HT-29 (cell line): Measurements from ENCODE around the gene COG4. TPM values are rescaled to one million over a fixed set of nuclear protein-coding genes. Genes with fewer than 3 reads are reported as not detected.

ENCODE experiments used
- DNase-seq: peaks from one replicate; pipeline ENCODE4 v3.0.0-alpha.2; 2015; ENCODE audit warnings: low spot score
- total RNA-seq: library from RNA; depleted of rRNA; stranded (reverse); fragments of >200 nt; shearing (Covaris generic); gene quantifications from 2 replicates; pipeline ENCODE4 v1.2.3, GENCODE V29; 2014

Gene COG4
- total RNA-seq, 1 experiment from 2014 or later = 76.6 TPM

DNA sequence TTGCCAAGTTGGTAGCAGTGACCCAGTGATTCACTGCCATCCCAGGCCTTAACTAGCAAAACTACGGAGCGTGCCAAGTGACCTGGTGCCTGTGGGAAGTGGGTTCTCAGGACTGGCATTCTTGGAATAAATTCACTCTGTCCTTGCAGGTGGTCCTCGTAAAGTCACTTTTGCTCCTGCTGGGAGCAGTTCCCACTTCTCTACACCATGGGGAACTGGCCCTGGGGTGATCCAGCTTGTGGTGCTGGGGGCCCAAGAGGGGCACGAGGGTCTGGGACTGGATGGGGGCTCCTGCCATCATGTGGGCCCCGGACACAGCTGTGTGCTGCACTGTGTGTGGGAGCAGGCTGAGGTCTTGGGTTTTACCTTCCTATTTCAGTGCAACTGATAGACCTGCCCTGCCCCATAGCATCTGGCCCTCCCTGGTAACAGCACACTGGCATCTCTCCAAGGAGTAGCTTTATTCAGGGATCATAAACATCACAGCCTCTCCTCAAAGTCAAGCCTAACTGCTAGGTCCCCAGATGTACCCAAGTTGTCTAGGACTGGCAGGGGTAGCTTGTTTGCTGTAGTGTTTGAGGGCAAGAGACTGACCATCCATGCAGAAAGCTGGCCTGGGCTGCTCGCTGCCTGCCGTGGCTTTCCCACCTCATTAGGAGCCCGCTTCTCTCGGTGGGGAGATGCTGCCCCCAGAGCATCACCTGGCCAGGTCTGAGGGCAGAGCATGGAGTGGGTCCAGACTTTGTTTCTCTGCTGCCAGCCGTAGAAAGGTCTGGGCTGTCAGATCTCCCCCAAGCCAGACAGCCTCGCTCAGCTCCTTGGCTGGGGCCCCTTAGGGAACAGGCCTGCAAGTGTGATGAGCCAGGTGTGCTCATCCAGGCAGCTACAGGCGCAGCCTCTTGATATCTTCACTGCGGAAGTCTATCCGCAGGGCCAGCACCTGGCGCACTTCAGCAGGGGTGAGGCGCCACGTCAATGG is 42.9 kb downstream of the COG4 start:
- DNase-seq = no peak

DNA sequence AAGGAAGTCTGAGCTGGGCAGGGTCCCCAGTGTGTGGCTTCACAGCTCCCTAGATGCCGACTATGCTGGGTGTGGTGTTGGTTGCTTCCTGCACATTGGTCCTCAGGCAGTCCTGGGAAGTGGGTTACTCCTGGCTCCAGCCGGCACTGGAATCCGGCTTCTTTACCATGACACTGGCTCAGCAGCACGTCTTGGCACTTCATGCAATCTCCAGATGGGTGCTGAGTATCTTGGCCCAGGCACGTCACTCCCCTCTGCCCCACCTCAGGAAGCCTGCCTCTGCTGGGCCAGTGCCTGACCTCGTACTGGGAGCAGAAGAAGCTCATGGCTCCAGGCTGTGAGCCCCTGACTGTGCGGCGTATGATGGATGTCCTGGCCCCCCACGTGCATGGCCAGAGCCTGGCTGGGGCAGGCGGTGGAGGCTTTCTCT is 44.4 kb downstream of the COG4 start:
- no peak for DNase-seq

DNA sequence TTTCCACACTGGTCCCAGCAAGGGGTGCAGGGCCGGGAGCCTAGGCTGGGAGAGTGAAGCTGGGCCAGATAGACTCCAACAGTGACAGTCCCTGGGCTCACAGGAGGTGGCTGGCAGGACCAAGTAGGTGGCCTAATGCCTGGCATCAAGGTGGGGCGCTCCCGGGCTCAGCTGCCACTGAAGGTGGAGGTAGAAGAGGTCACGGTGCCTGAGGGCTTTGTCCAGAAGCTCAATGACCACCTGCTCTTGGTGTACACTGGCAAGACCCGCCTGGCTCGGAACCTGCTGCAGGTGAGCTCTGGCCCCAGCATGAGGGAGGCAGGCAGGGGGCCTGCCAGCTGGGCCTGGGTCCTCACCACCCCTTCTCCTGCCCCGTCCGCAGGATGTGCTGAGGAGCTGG is 45.2 kb downstream of the COG4 start:
- DNase-seq = no peak

- DNase-seq = peak; percentile 88
Measured at GRCh38 chr16:70476272-70477020, 46.9 kb downstream of the COG4 start.

DNA sequence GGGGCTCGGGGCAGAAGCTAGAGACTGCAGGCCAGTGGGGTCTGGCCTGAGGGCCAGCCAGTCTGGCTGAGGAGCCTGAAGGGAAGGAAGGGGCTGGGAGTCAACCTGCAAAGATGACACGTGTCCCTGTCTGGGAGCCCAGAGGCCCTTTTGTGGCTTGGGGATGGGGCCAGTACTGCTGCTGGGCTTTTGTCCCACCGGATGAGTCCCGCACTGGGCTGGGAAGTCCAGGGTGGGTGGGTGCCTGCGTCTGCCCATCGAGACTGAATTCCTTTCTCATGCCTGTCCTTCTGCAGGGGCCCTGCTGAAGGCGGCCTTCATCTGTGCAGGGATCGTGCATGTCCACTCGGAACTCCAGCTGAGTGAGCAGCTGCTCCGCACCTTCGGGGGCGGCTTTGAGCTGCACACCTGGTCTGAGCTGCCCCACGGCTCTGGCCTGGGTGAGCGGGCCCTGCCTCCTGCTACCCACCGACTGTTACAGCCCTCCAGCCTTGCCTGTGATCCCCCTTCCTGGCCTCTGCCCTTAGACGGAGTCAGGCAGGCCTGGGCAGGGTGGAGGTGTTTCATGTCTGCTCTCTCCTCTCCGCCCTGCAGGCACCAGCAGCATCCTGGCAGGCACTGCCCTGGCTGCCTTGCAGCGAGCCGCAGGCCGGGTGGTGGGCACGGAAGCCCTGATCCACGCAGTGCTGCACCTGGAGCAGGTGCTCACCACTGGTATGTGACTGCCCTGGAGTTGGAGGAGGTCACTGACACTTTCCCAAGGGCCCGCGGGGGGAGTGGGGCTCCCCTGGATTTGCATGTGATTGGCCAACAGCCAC is 48.1 kb downstream of the COG4 start:
- DNase-seq = no peak

- no peak for DNase-seq
Measured at GRCh38 chr16:70474320-70475053, 48.9 kb downstream of the COG4 start.

DNA sequence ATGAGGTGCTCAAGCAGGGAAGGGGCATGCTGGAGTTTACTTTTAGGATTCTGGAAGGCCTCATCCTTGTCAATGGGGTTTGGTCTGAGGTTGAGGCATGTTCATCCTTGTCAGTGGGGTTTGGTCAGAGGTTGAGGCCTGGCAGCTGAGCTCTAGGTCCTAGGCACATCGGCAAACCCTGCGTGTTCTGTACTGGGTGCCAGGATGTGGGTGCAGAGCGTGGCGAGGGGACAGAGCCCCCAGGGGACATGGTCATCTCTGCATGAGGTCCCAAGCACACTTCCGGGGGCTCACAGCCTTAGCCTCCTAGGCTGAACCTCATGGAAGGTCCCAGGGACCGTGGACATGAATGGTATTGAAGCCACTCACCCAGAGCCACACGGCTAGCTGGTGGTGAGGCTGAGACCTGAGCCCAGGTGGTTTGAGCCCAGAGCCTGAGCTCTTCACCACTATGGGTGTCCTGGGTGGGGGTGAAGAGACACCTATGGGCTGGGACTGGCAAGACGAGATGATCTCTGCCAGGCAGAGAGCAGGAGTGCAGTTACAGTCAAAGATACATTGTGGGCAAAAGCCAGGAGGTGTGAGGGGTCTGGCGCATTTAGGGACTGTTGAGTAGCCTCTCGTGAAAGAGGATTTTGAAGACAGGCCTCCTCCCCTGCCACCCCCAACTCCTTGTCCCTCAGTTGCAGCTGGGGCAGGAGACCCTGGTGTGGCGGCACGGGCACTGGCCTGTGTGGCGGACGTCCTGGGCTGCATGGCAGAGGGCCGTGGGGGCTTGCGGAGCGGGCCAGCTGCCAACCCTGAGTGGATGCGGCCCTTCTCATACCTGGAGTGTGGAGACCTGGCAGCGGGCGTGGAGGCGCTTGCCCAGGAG is 49.7 kb downstream of the COG4 start:
- no peak for DNase-seq

DNA sequence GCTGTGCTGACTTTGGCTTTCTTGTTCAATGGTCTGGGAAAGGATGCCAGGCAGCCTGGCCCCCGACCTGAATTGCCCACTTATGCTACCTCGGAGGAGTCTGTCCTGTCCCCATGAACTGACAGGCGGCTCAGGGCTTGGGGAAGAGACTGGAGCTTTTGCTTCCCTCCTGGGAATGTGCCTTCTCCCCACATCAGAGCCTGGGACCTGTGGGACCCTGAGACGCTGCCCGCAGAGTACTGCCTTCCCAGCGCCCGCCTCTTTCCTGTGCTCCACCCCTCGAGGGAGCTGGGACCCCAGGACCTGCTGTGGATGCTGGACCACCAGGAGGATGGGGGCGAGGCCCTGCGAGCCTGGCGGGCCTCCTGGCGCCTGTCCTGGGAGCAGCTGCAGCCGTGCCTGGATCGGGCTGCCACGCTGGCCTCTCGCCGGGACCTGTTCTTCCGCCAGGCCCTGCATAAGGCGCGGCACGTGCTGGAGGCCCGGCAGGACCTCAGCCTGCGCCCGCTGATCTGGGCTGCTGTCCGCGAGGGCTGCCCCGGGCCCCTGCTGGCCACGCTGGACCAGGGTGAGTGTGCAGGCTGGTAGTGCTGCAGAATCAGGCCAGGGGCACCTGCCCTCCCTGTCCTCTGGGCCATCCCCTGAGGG is 50.4 kb downstream of the COG4 start:
- DNase-seq = no peak

DNA sequence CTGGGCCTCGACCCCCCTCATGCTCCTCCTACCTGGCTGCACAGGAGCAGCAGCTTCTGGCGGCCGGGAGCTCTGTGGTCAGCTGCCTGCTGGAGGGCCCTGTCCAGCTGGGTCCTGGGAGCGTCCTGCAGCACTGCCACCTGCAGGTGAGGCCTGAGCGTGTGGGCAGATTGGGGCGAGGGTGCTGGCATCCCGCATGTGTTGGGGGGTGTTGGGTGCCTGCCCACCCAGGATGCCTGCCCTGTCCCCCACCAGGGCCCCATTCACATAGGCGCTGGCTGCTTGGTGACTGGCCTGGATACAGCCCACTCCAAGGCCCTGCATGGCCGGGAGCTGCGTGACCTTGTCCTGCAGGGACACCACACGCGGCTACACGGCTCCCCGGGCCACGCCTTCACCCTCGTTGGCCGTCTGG is 52.4 kb downstream of the COG4 start:
- DNase-seq = peak; percentile 52

DNA sequence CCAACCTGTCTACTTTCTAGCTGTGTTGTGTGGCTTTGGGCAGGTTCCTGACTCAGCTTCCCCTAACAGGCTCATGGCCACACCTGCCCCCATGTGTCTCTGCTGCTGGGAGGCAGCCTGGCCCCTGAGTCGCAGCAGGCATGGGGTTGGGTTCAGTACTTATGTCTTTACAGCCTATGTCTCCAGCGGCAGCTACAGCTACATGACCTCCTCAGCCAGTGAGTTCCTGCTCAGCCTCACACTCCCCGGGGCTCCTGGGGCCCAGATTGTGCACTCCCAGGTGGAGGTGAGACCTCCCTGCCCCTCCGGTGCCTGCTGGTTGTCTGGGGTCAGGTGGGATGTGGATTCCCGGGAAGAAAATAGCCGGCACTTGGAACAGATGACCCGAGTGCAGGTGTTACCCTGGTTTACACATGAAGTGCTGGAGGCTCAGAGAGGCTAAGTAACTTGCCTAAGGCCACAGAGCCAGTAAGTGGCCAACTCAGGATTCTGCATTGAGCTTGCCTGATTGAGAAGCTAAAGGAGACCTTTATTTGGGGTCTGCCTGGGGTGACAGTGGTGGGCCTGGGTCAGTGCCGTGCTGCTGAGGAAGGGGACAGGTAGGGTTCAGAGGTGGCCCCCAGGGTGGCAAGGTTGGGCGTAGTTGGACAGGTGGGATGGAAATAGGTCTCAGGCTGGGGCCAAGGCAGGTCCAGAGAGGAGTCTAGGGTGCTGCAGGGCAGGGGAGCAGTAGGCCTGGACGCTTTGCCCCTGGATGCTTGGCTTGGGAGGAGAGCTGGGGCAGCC is 53.0 kb downstream of the COG4 start:
- DNase-seq = no peak

DNA sequence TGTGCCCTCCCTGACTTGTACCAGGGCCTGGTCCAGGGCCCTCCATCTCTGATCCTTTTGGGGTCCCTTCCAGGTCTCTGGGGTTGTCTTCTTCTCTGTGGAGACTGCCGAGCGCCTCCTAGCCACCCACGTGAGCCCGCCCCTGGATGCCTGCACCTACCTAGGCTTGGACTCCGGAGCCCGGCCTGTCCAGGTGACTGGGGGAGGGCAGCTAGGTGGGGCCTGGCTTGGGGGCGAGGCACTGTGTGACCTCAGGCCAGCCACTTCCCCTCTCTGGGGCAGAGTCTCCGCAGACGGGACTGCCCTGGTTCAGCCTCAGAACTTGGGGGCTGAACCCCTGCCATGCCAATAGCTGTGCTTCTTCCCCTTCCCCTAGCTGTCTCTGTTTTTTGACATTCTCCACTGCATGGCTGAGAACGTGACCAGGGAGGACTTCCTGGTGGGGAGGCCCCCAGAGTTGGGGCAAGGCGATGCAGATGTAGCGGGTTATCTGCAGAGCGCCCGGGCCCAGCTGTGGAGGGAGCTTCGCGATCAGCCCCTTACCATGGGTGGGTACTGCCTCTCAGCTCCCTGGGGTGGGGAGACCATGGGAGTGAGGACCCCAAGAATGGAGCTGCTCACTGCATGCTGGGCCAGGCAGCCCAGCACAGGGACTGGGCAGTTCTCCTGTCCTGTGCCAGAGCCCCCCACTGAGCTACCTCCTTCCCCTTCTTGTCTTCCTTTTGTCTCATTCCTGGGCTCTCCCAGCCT is 54.4 kb downstream of the COG4 start:
- no peak for DNase-seq

DNA sequence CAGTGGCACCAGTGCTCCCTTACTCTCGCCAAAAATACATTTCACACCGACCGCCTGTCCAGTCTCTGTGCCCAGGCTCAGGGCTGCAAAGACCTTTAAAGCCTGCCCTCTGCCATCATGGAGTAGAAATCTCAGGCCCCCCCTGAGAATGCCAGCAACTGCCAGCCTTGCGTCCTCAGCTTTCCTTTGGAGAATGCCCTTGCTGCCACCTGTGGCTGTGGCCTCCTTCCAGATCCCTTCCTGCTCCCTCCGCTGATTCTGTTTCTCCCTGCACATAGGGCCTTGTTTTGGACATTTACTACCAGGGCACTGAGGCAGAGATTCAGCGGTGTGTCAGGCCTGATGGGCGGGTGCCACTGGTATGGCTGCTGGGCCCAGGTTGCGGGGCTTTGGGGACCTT is 55.7 kb downstream of the COG4 start:
- DNase-seq = no peak

DNA sequence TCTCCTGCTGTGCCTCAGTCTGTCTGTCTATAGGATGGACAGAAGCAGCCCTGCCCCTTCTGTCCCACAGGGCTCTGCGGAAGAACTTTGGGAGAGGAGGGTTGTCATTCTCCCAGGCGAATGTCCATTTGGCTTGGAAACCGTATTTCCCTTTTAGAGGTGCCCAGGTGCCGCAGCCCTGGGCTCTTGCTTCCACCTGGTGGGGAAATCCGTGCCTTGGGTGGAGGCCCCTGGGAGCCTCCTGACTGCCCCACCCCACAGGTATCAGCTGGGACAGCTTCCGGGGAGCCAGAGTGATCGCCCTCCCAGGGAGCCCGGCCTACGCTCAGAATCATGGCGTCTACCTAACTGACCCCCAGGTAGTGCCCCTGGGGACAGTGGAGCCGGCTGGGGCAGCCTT is 56.2 kb downstream of the COG4 start:
- DNase-seq = peak; percentile 30

DNA sequence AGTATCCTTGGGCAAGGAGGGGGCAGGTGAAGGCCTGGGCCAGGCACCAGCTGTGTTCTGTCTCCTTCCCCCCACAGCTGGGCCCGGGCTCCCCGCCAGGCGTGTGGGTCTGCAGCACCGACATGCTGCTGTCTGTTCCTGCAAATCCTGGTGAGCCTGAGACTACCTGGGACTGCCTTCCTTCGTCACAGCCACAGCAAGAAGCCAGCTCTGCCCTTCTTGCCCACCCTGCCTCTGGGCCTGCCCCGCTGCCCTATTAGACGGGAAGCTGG is 56.6 kb downstream of the COG4 start:
- DNase-seq = no peak

GRCh38 chr16:70465999-70466804 is 57.2 kb downstream of the COG4 start:
- no peak for DNase-seq

- DNase-seq = no peak
Measured at GRCh38 chr16:70463235-70463634, 60.1 kb downstream of the COG4 start.

GRCh38 chr16:70460737-70461261 is 62.6 kb downstream of the COG4 start:
- DNase-seq = no peak
